Astrocyte of the cerebellum (primary cell): Measurements from ENCODE around the gene KCTD21.

Experiments
- DNase-seq: peaks from one replicate; pipeline ENCODE4 v3.0.0-alpha.2; 2011; ENCODE audit warnings: low read depth
- H3K4me3 ChIP-seq: 2 replicates; pipeline ENCODE4 v1.5.1; 2011; ENCODE audit warnings: mild to moderate bottlenecking, low read depth, low read length, moderate library complexity
- in situ Hi-C: cut with HindIII; loops from 2 replicates; pipeline ENCODE4 v1.10.0; 2017; ENCODE audit warnings: low sequenced_read_pairs
- TF ChIP-seq, protein P1 (sequence below): IDR thresholded peaks from 2 replicates; pipeline ENCODE4 v1.5.1; 2012; ENCODE audit warnings: low read length, low read depth, moderate library complexity, mild to moderate bottlenecking; ENCODE audit errors: missing control alignments

The KCTD21 gene

DNA sequence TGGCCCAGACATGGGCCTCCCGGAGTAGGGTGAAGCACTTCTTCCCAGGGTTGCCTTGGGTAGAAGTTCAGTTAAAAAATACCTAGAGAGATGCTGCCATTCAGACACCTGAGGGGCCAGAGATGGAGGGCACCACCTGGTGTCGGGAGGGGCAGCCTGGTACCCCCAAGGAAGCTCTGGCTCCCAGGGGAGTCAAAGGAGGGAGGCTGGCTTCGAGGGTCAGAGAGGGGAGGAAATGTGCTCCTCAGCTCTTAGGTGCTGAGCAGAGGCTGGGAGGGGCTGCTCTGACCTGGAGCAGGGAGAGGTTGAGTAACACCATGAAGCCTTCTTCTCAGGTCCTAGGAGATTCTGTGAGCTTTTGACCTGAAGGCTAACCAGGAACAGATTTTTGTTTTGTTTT is 1.4 kb upstream of the KCTD21 start:
- no peak for DNase-seq
- in situ Hi-C loops = no loop called here
- TF ChIP-seq, protein P1, sequence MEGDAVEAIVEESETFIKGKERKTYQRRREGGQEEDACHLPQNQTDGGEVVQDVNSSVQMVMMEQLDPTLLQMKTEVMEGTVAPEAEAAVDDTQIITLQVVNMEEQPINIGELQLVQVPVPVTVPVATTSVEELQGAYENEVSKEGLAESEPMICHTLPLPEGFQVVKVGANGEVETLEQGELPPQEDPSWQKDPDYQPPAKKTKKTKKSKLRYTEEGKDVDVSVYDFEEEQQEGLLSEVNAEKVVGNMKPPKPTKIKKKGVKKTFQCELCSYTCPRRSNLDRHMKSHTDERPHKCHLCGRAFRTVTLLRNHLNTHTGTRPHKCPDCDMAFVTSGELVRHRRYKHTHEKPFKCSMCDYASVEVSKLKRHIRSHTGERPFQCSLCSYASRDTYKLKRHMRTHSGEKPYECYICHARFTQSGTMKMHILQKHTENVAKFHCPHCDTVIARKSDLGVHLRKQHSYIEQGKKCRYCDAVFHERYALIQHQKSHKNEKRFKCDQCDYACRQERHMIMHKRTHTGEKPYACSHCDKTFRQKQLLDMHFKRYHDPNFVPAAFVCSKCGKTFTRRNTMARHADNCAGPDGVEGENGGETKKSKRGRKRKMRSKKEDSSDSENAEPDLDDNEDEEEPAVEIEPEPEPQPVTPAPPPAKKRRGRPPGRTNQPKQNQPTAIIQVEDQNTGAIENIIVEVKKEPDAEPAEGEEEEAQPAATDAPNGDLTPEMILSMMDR = no peak
- peak overlapping the region; percentile 84 for H3K4me3 ChIP-seq

DNA sequence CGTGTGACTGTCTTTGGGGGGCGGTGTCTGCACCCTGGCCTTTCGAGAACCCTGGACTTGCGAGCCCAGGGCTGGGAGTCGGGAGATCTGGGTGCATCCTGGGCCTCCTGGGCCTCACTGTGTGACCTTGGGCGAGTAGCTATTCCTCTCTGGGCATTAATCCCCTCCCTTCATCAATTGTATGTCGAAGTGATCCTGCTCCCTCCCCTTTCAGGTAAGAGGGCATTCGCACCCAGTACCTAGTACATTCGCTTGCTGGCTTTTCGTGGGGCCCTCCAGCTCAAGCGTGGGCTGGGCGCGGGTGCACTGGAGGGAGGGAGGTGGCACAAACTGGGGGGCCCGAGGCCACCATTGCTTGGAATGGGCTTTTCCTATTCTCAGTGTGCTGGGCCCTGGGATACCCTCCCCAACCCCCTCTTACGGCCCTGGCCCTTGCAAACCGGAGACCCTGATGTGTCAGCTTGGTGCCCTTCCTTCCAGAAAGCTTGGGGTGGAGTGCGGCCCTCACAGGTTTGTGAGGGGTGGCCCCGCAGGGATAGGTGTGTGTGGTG is 823 bp upstream of the KCTD21 start:
- DNase-seq = no peak
- in situ Hi-C loops = no loop called here
- peak overlapping the region; percentile 84 for H3K4me3 ChIP-seq
- TF ChIP-seq, protein P1 = no peak

DNA sequence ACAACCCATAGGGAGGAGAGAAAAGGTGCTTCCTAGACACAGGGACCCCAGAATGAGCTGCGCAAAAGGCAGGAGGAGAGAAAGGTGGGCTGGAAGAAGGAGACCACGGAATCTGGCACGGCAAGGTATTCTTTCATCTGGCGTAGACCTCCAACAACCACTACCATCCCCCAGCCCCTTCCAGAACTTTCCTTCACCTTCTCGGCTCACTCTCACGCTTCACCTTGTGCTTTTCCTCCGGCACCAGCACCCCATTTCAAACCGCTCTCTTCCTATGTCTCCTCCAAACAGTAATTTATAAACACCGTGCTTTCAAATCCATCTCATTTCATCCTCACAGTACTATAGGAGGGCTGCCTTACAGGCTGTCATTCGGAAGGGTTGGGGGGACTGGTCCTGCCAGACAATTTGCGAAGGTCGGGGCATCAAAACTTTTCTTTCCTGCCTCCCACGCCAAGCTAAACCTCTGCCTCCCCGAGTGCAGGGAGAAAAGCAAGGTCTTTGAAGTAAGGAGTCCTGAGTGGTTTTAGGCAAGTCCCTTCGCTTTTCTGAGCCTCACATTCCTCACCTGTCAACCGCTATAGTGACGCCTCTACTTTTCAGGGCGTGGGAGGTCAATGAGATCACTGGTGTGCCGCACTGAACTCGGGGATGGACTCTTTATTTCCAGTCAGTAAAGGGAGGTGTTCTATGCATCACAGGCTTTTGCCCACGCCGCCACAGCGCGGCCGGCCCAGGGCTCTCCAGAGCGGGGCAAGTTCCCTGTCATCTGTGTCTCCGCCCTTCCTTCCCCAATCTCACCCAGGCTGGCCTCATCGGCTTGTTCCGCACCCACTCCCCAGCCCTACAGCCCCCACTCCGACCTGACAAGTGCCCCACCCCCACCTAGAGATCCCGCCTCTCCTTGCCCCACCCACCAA is 800 bp downstream of the KCTD21 start:
- in situ Hi-C loops = no loop called here
- H3K4me3 ChIP-seq = peak overlapping the region; percentile 84
- TF ChIP-seq, protein P1 = no peak
- no peak for DNase-seq

DNA sequence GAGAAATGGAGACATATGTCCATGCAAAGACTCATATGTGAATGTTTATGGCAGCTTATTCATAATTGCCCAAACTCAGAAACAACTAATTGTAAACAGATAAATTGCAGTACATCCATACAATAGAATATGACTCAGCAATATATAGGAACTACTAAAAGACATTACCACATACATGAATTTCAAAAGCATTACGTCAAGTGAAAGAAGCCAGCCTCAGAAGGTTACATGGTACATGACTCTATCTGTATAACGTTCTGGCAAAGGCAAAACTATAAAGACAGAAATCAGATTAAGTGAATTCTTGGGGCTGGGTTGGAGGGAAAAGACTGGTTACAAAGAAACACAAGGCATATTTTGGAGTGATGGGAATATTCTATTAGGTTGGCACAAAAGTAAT is 7.2 kb downstream of the KCTD21 start:
- no peak overlapping the region for H3K4me3 ChIP-seq
- TF ChIP-seq, protein P1 = no peak
- no peak for DNase-seq
- in situ Hi-C loops = no loop called here

DNA sequence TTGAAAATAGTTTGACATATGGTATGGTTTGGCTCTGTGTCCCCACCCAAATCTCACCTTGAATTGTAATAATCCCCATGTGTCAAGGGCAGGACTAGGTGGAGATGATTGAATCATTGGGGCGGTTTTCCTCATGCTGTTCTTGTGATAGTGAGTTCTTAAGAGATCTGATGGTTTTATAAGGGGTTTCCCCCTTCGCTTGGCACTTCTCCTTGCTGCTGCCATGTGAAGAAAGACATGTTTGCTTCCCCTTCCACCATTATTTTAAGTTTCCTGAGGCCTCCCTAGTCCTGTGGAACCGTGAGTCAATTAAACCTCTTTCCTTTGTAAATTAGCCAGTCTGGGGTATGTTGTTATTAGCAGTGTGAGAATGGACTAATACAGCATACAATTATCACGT is 7.7 kb downstream of the KCTD21 start:
- in situ Hi-C loops = no loop called here
- DNase-seq = no peak

DNA sequence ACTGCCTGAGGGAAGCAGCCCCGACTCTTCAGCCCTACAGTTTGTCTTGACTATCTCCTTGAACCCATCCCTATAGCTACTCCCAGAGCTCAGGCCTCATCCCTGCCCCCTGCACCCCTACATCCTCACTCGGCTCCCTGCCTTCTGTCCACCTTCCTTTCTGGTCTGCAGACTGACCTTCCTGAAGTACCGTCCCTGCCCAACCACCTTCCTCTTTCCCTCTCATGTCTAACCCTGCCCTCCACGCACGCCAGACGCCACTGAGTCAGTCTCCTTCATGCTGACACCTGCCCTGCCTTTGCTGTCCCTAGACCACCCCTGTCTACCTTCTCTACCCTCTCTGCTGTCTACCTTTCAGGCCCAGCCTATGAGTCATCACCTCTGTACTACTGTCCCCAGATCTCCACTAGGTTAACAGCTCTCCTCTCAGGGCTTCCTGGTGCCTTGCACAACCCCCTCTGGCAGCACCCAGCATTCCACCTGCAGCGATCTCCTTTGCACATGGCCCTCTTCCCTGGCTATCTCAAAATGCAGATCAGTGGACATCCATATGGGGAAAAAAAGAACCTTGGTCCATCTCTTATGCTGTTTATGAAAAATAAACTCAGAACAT is 8.9 kb downstream of the KCTD21 start:
- no peak overlapping the region for H3K4me3 ChIP-seq
- in situ Hi-C loops = no loop called here
- TF ChIP-seq, protein P1 = no peak
- no peak for DNase-seq

More for the DNA sequence above, 7.7 kb downstream of the KCTD21 start:
- no peak overlapping the region for H3K4me3 ChIP-seq
- TF ChIP-seq, protein P1 = no peak
